HG02938 (cell line): ENCODE data around the gene RGS5.
"Not testable (repeated sequence)": the region's sequence is repeated elsewhere in the genome, so short reads cannot be mapped to it uniquely, and the experiment has no call there.

ENCODE experiments used
- ATAC-seq: cut with Tn5 transposase; IDR thresholded peaks from one replicate; pipeline ENCODE4 v1.9.1; 2021; ENCODE audit warnings: mild to moderate bottlenecking, moderate library complexity; ENCODE audit not compliant: unreplicated experiment

RGS5 gene

GRCh38 chr1:163202833-163203451, at the start of gene RGS5:
RGS5 (minus strand) TSS chr1:163202916; CDS start chr1:163202835, 81 bp downstream.
- ATAC-seq = no peak

GRCh38 chr1:163250382-163250974, 47.8 kb upstream of the RGS5 start:
- no peak for ATAC-seq

- ATAC-seq = no peak
These were observed 45.3 kb upstream of the RGS5 start for GRCh38 chr1:163248064-163248463.

GRCh38 chr1:163244648-163245047, 41.9 kb upstream of the RGS5 start:
- ATAC-seq = not testable (repeated sequence)

- ATAC-seq = no peak
These were observed 39.0 kb upstream of the RGS5 start for GRCh38 chr1:163241746-163242145.

GRCh38 chr1:163240705-163241104, 38.0 kb upstream of the RGS5 start:
- ATAC-seq = no peak

- ATAC-seq = not testable (repeated sequence)
These were observed 30.9 kb upstream of the RGS5 start for GRCh38 chr1:163233643-163234042.

- no peak for ATAC-seq
These were observed 28.7 kb upstream of the RGS5 start for GRCh38 chr1:163231385-163231784.

- ATAC-seq = no peak
These were observed 28.1 kb upstream of the RGS5 start for GRCh38 chr1:163230827-163231226.

GRCh38 chr1:163228271-163228670, 25.6 kb upstream of the RGS5 start:
- not testable (repeated sequence) for ATAC-seq

GRCh38 chr1:163227126-163227525, 24.4 kb upstream of the RGS5 start:
- no peak for ATAC-seq

GRCh38 chr1:163213626-163214025, 10.9 kb upstream of the RGS5 start:
- ATAC-seq = no peak

- no peak for ATAC-seq
These were observed 9.0 kb upstream of the RGS5 start for GRCh38 chr1:163211667-163212066.

GRCh38 chr1:163205513-163205912, 2.8 kb upstream of the RGS5 start:
- no peak for ATAC-seq

- ATAC-seq = no peak
These were observed 845 bp upstream of the RGS5 start for GRCh38 chr1:163203561-163203960.

- ATAC-seq = no peak
These were observed 810 bp downstream of the RGS5 start for GRCh38 chr1:163201906-163202305.

- no peak for ATAC-seq
These were observed 5.7 kb downstream of the RGS5 start for GRCh38 chr1:163197022-163197421.

GRCh38 chr1:163196449-163196787, 6.3 kb downstream of the RGS5 start:
- ATAC-seq = no peak

GRCh38 chr1:163195728-163196448, 6.8 kb downstream of the RGS5 start:
- no peak for ATAC-seq

GRCh38 chr1:163191301-163191700, 11.4 kb downstream of the RGS5 start:
- no peak for ATAC-seq

- ATAC-seq = no peak
These were observed 13.8 kb downstream of the RGS5 start for GRCh38 chr1:163188947-163189346.

GRCh38 chr1:163187849-163188248, 14.9 kb downstream of the RGS5 start:
- ATAC-seq = no peak
